H1 (cell line): Measurements from ENCODE around the gene SLC25A12. TPM values are rescaled to one million over a fixed set of nuclear protein-coding genes. Genes with fewer than 3 reads are reported as not detected.

Source experiments
- CTCF ChIA-PET: fragments of 300-600 bp; sonication (Branson Sonifier 250); formaldehyde crosslinking; loops from one replicate; lab custom pipeline; 2021; ENCODE audit not compliant: partially characterized antibody; lab: Charles Lee
- POLR2A ChIA-PET: fragments of 300-600 bp; sonication (Branson Sonifier 250); formaldehyde crosslinking; loops from one replicate; lab custom pipeline; 2021; ENCODE audit warnings: inconsistent platforms; ENCODE audit not compliant: partially characterized antibody; lab: Charles Lee
- DNase-seq, 2 experiments: peaks; one replicate each; pipeline versions ENCODE4 v3.0.0 to v3.0.0-alpha.2; 2010 to 2022; ENCODE audit warnings: low spot score in 2 of 2, low read depth in 1 of 2, mixed read lengths in 1 of 2
- FAIRE-seq: peaks from 2 replicates; lab custom pipeline; 2011; peaks lifted over from hg19 to GRCh38; lab: Jason Lieb, UNC
- H2AFZ ChIP-seq: 2 replicates; pipeline ENCODE4 v1.8.1; 2012; ENCODE audit warnings: low read length, inconsistent platforms
- H2AK5ac ChIP-seq: 2 replicates; pipeline ENCODE4 v1.6.1; 2013; ENCODE audit warnings: low read depth, low read length
- H2BK120ac ChIP-seq: replicated peaks from 2 replicates; pipeline ENCODE3; 2013; ENCODE audit warnings: low read depth, low read length, inconsistent platforms
- H2BK12ac ChIP-seq: 2 replicates; pipeline ENCODE4 v1.6.1; 2013; ENCODE audit warnings: low read depth, low read length
- H2BK15ac ChIP-seq: 2 replicates; pipeline ENCODE4 v1.6.1; 2013; ENCODE audit warnings: low read length
- H2BK20ac ChIP-seq: 2 replicates; pipeline ENCODE4 v1.6.1; 2013; ENCODE audit warnings: low read length
- H2BK5ac ChIP-seq: 2 replicates; pipeline ENCODE4 v1.6.1; 2013; ENCODE audit warnings: low read depth, low read length
- H3K14ac ChIP-seq: 2 replicates; pipeline ENCODE4 v1.6.1; 2013; ENCODE audit warnings: inconsistent platforms; ENCODE audit not compliant: insufficient read length
- H3K18ac ChIP-seq: 2 replicates; pipeline ENCODE4 v1.6.1; 2013; ENCODE audit warnings: low read length; ENCODE audit errors: extremely low read depth
- H3K23ac ChIP-seq: 2 replicates; pipeline ENCODE4 v1.6.1; 2013; ENCODE audit warnings: inconsistent platforms; ENCODE audit not compliant: insufficient read length
- H3K23me2 ChIP-seq: 2 replicates; pipeline ENCODE4 v1.6.1; 2013; ENCODE audit warnings: low read depth, low read length
- H3K27ac ChIP-seq: 2 replicates; pipeline ENCODE4 v1.6.1; 2011; ENCODE audit warnings: low read depth, low read length, inconsistent platforms
- H3K27me3 ChIP-seq, 4 experiments: replicated peaks in 1 of 4; 1 replicate in 1 of 4; 2 replicates in 3 of 4; pipeline versions ENCODE4 v1.6.1 to v1.8.1; 2011 to 2013; ENCODE audit warnings: low read length in 3 of 4, mild to moderate bottlenecking in 3 of 4, inconsistent platforms in 2 of 4, mixed read lengths in 2 of 4, moderate library complexity in 1 of 4; ENCODE audit not compliant: control insufficient read depth in 3 of 4, insufficient read depth in 3 of 4; ENCODE audit errors: extremely low read depth in 1 of 4
- H3K36me3 ChIP-seq, 4 experiments: 2 replicates each; pipeline versions ENCODE4 v1.6.1 to v1.8.1; 2011 to 2013; ENCODE audit warnings: mild to moderate bottlenecking in 4 of 4, low read length in 3 of 4, moderate library complexity in 2 of 4, control low read depth in 1 of 4, inconsistent platforms in 1 of 4; ENCODE audit not compliant: insufficient read depth in 4 of 4, control insufficient read depth in 2 of 4
- H3K4ac ChIP-seq: replicated peaks from 2 replicates; pipeline ENCODE3; 2013; ENCODE audit warnings: low read length, low read depth, mixed read lengths, inconsistent platforms; ENCODE audit not compliant: insufficient read length
- H3K4me1 ChIP-seq, 4 experiments: replicated peaks in 1 of 4; 1 replicate in 1 of 4; 2 replicates in 3 of 4; pipeline versions ENCODE4 v1.6.1 to v1.8.1; 2011 to 2013; ENCODE audit warnings: low read length in 3 of 4, inconsistent platforms in 2 of 4, mixed read lengths in 1 of 4; ENCODE audit not compliant: insufficient read depth in 4 of 4, control insufficient read depth in 3 of 4
- H3K4me2 ChIP-seq, 2 experiments: 2 replicates each; pipeline versions ENCODE4 v1.6.1 to v1.8.1; 2011 to 2013; ENCODE audit warnings: low read depth in 2 of 2, low read length in 2 of 2, control low read depth in 1 of 2, inconsistent platforms in 1 of 2, mild to moderate bottlenecking in 1 of 2; ENCODE audit not compliant: insufficient read depth in 1 of 2
- H3K4me3 ChIP-seq, 4 experiments: fragments of 200-600, 300-600 bp in 1 of 4; sonication (generic), shearing (Covaris generic), sonication (Bioruptor Twin) in 1 of 4; 2 replicates each; pipeline versions ENCODE4 v1.5.1 to v1.8.1; 2011 to 2016; ENCODE audit warnings: low read length in 4 of 4, low read depth in 3 of 4, control low read depth in 2 of 4, inconsistent platforms in 2 of 4, mild to moderate bottlenecking in 2 of 4, mixed read lengths in 1 of 4, moderate library complexity in 1 of 4; ENCODE audit not compliant: insufficient read depth in 2 of 4; ENCODE audit errors: extremely low read depth in 1 of 4
- H3K56ac ChIP-seq: replicated peaks from 2 replicates; pipeline ENCODE3; 2013; ENCODE audit warnings: low read depth, mild to moderate bottlenecking, mixed read lengths, low read length, inconsistent platforms; ENCODE audit not compliant: insufficient read length
- H3K79me1 ChIP-seq: 2 replicates; pipeline ENCODE4 v1.6.1; 2013; ENCODE audit warnings: low read depth, low read length, control low read depth
- H3K79me2 ChIP-seq, 2 experiments: 2 replicates each; pipeline versions ENCODE4 v1.6.1 to v1.8.1; 2012 to 2013; ENCODE audit warnings: low read length in 2 of 2, mild to moderate bottlenecking in 2 of 2, inconsistent platforms in 1 of 2; ENCODE audit not compliant: insufficient read depth in 2 of 2, control insufficient read depth in 1 of 2
- H3K9ac ChIP-seq, 4 experiments: replicated peaks in 1 of 4; 1 replicate in 1 of 4; 2 replicates in 3 of 4; pipeline versions ENCODE4 v1.6.1 to v1.8.1; 2011 to 2013; ENCODE audit warnings: low read depth in 3 of 4, low read length in 3 of 4, control low read depth in 2 of 4, mild to moderate bottlenecking in 2 of 4, moderate library complexity in 2 of 4, inconsistent platforms in 1 of 4; ENCODE audit errors: extremely low read depth in 1 of 4
- H3K9me3 ChIP-seq, 2 experiments: 2 replicates each; pipeline versions ENCODE4 v1.6.1 to v1.8.1; 2012 to 2013; ENCODE audit warnings: mild to moderate bottlenecking in 2 of 2, moderate library complexity in 2 of 2, control low read depth in 1 of 2, inconsistent platforms in 1 of 2, low read depth in 1 of 2, low read length in 1 of 2, mixed read lengths in 1 of 2; ENCODE audit not compliant: insufficient read depth in 2 of 2
- H4K20me1 ChIP-seq, 2 experiments: replicated peaks in 1 of 2; 2 replicates each; pipeline versions ENCODE3 to v1.8.1; 2011 to 2013; ENCODE audit warnings: inconsistent platforms in 2 of 2, low read length in 2 of 2, mild to moderate bottlenecking in 1 of 2; ENCODE audit not compliant: insufficient read depth in 2 of 2, control insufficient read depth in 1 of 2
- H4K5ac ChIP-seq: 2 replicates; pipeline ENCODE4 v1.6.1; 2013; ENCODE audit warnings: low read length, low read depth, mixed read lengths, inconsistent platforms; ENCODE audit not compliant: insufficient read length
- H4K8ac ChIP-seq: 2 replicates; pipeline ENCODE4 v1.8.0; 2013; ENCODE audit warnings: mild to moderate bottlenecking, moderate library complexity, low read length, inconsistent platforms; ENCODE audit not compliant: insufficient read depth; ENCODE audit errors: extremely low read depth
- H4K91ac ChIP-seq: replicated peaks from 2 replicates; pipeline ENCODE3; 2013; ENCODE audit warnings: low read length, mixed read lengths, inconsistent platforms; ENCODE audit not compliant: insufficient read length
- BACH1 ChIP-seq: IDR thresholded peaks from 2 replicates; pipeline ENCODE4 v1.6.1; 2012; ENCODE audit warnings: low read length, improper control_type of control experiment
- BCL11A ChIP-seq, 2 experiments: IDR thresholded peaks; one replicate each; pipeline ENCODE4 v1.6.1; 2011; ENCODE audit warnings: low read depth in 2 of 2, low read length in 2 of 2, mild to moderate bottlenecking in 2 of 2
- CTBP2 ChIP-seq: IDR thresholded peaks from 2 replicates; pipeline ENCODE4 v1.7.0; 2011; ENCODE audit warnings: borderline replicate concordance, mild to moderate bottlenecking, moderate library complexity, mixed read lengths, low read length; ENCODE audit not compliant: insufficient read depth, insufficient read length
- GTF2F1 ChIP-seq: IDR thresholded peaks from 2 replicates; pipeline ENCODE4 v1.6.1; 2012; ENCODE audit warnings: low read depth, low read length, improper control_type of control experiment, borderline replicate concordance
- HDAC6 ChIP-seq: IDR thresholded peaks from one replicate; pipeline ENCODE4 v1.7.1; 2012; ENCODE audit warnings: low read depth, mild to moderate bottlenecking, inconsistent platforms, low read length, moderate library complexity
- KDM1A ChIP-seq: fragments of 200-600, 300-600 bp; sonication (generic); IDR thresholded peaks from 2 replicates; pipeline ENCODE4 v1.7.1; 2016; ENCODE audit warnings: mild to moderate bottlenecking, low read length, borderline replicate concordance
- PHF8 ChIP-seq: fragments of 200-600 bp; sonication (generic); conservative IDR thresholded peaks from 2 replicates; pipeline ENCODE4 v1.7.1; 2012; ENCODE audit warnings: low read depth, mild to moderate bottlenecking, inconsistent platforms, low read length, moderate library complexity
- POLR2A ChIP-seq, 2 experiments: IDR thresholded peaks; 1 replicate in 1 of 2; 2 replicates in 1 of 2; pipeline ENCODE4 v1.6.1; 2011; ENCODE audit warnings: low read depth in 2 of 2, low read length in 2 of 2, mild to moderate bottlenecking in 2 of 2; ENCODE audit errors: control extremely low read depth in 1 of 2
- POU5F1 ChIP-seq: IDR thresholded peaks from 2 replicates; pipeline ENCODE4 v1.6.1; 2011; ENCODE audit warnings: low read depth, mild to moderate bottlenecking, low read length, moderate library complexity
- RFX5 ChIP-seq: IDR thresholded peaks from 2 replicates; pipeline ENCODE4 v1.6.1; 2011; ENCODE audit warnings: low read depth, low read length, improper control_type of control experiment, borderline replicate concordance
- WGBS, 2 experiments: shearing (Covaris generic) in 1 of 2; methylation state at CpG; one replicate each; pipeline versions ENCODE4 v1.1.6 to v1.1.7; 2013 to 2015; ENCODE audit warnings: low lambda C conversion rate in 2 of 2, mixed read lengths in 2 of 2, inconsistent platforms in 1 of 2, low coverage in 1 of 2, missing lambda C conversion rate in 1 of 2; ENCODE audit not compliant: insufficient replicate concordance in 2 of 2, insufficient coverage in 1 of 2, insufficient read length in 1 of 2; ENCODE audit errors: extremely low coverage in 1 of 2, missing lambda C conversion rate in 1 of 2; 5-methylcytosine and 5-hydroxymethylcytosine counted together
- polyA plus RNA-seq, 7 experiments: library from polyadenylated mRNA; depleted of rRNA in 3 of 7; stranded (reverse) in 5 of 7; unstranded in 2 of 7; fragments of >200 nt in 5 of 7; fragments of 200-250 nt in 2 of 7; gene quantifications; 1 replicate in 5 of 7; 2 replicates in 1 of 7; 4 replicates in 1 of 7; pipeline versions ENCODE4 v1.2.1 to v1.2.3, GENCODE V29; 2011 to 2013; ENCODE audit warnings: missing spikeins in 2 of 7, mixed read lengths in 2 of 7
- total RNA-seq: library from RNA; stranded (reverse); fragmentation: NEBNext Ultra II Directional; extraction: Animal tissue kit (Norgen Biotek cat#: 25700); gene quantifications from 2 replicates; pipeline ENCODE4 v1.2.1, GENCODE V29; 2021
- TF ChIP-seq, protein P1 (sequence below): IDR thresholded peaks from 2 replicates; pipeline ENCODE4 v1.6.1; 2012; ENCODE audit warnings: inconsistent platforms
- TF ChIP-seq, protein P2 (sequence below): IDR thresholded peaks from 2 replicates; pipeline ENCODE4 v1.6.1; 2011; ENCODE audit warnings: low read depth, mild to moderate bottlenecking, low read length; ENCODE audit not compliant: insufficient read depth

SLC25A12 gene
- total and polyA plus RNA-seq, 2 of the 8 experiments (the other 6 are each of a cell fraction or from before 2014, with no cell fraction given) = 7.7 to 10.2 TPM

DNA sequence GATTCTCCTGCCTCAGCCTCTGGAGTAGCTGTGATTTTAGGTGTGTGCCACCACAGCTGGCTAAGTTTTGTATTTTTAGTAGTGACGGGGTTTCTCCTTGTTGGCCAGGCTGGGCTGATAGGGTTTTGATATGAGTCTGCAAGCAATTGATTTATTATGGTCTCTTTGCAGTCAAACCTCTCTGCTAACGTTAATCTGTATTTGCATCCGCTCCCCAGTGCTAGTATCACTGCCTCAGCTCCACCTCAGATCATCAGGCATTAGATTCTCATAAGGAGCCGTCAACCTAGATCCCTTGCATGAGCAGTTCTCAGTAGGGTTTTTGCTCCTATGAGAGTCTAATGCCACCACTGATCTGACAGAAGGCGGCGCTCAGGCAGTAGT lies 47.3 kb upstream of the SLC25A12 start:
- ChIA-PET CTCF (interaction anchor here (0.6 to 1.5 kb wide), 6 partner anchors 15 to 324 kb away, joined by 3 to 8 read pairs (median 4); no protein-coding TSS in a partner anchor), POLR2A (no interaction called here)
- no peak for FAIRE-seq
- TF ChIP-seq BACH1 (no peak), GTF2F1 (no peak), RFX5 (no peak), BCL11A (IDR thresholded peaks at IDR 0.05; ENCODE audit: low read depth in 2 of 2, low read length in 2 of 2) (no peak), HDAC6 (no peak), KDM1A (no peak), PHF8 (no peak), POLR2A (IDR thresholded peaks at IDR 0.05; ENCODE audit: control extremely low read depth in 1 of 2, low read depth in 2 of 2, low read length in 2 of 2) (no peak), CTBP2 (no peak), POU5F1 (no peak)
- TF ChIP-seq, protein P1, sequence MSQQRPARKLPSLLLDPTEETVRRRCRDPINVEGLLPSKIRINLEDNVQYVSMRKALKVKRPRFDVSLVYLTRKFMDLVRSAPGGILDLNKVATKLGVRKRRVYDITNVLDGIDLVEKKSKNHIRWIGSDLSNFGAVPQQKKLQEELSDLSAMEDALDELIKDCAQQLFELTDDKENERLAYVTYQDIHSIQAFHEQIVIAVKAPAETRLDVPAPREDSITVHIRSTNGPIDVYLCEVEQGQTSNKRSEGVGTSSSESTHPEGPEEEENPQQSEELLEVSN = no peak
- TF ChIP-seq, protein P2, sequence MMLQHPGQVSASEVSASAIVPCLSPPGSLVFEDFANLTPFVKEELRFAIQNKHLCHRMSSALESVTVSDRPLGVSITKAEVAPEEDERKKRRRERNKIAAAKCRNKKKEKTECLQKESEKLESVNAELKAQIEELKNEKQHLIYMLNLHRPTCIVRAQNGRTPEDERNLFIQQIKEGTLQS = no peak

More for the DNA sequence above, 47.3 kb upstream of the SLC25A12 start:
- 91% methylated on average over 6 of the region's 6 CpGs; no CpG with 5 or more reads in 1 of the 2 experiments for WGBS, 2 experiments
- H3K23me2 ChIP-seq = no peaks in the 10 kb centered on the region
- peaks cover 0 to 57% of the 10 kb centered on the region in 2 experiments; a peak in 2 of 4 replicates for H3K79me2 ChIP-seq
- H2BK120ac ChIP-seq = no peak overlapping the region
- no peaks in the 10 kb centered on the region for H3K4me1 ChIP-seq
- peaks cover 3 to 9% of the 10 kb centered on the region in 2 experiments for H3K9me3 ChIP-seq
- H2BK12ac ChIP-seq = no peak overlapping the region
- no peak overlapping the region for H4K8ac ChIP-seq
- no peak for DNase-seq
- H3K9ac ChIP-seq = no peak overlapping the region
- no peak overlapping the region for H2AFZ ChIP-seq
- no peak overlapping the region for H3K23ac ChIP-seq
- H4K20me1 ChIP-seq = peaks cover 0 to 2% of the 10 kb centered on the region in 2 experiments
- no peak overlapping the region for H3K14ac ChIP-seq
- H3K79me1 ChIP-seq = peaks cover 4% of the 10 kb centered on the region; the same call in 1 of the 2 replicates
- H2BK15ac ChIP-seq = no peak overlapping the region
- no peak overlapping the region for H2AK5ac ChIP-seq
- no peak overlapping the region for H2BK5ac ChIP-seq
- H4K5ac ChIP-seq = no peak overlapping the region
- H3K4ac ChIP-seq = no peak overlapping the region
- no peak overlapping the region for H3K4me2 ChIP-seq
- H3K18ac ChIP-seq = no peak overlapping the region
- H2BK20ac ChIP-seq = no peak overlapping the region
- H3K4me3 ChIP-seq = no peak overlapping the region
- H4K91ac ChIP-seq = no peak overlapping the region
- H3K27ac ChIP-seq = no peak overlapping the region
- peaks cover 0 to 17% (median 0%) of the 10 kb centered on the region in 4 experiments; a peak in 3 of 8 replicates for H3K36me3 ChIP-seq
- no peak overlapping the region for H3K56ac ChIP-seq
- H3K27me3 ChIP-seq = no peaks in the 10 kb centered on the region
